Breast epithelium (tissue), 4 donors: Measurements from ENCODE around the gene GCH1. TPM values are rescaled to one million over a fixed set of nuclear protein-coding genes. Genes with fewer than 3 reads are reported as not detected.

Experiments
- DNase-seq, 2 donors: peaks; one replicate each; pipeline ENCODE4 v3.0.0-alpha.2; 2019; ENCODE audit warnings: low spot score in 2 of 2
- H3K27ac ChIP-seq, 2 donors: fragments of 200-600 bp; sonication (generic) in 1 of 2; one replicate each; pipeline ENCODE4 v1.5.1; 2016 to 2019; ENCODE audit warnings: mild to moderate bottlenecking in 1 of 2
- H3K27me3 ChIP-seq, 2 donors: fragments of 200-600 bp; sonication (generic) in 1 of 2; one replicate each; pipeline versions ENCODE4 v1.5.1 to v1.6.0; 2017 to 2019; ENCODE audit warnings: control low read depth in 1 of 2, mild to moderate bottlenecking in 1 of 2
- H3K36me3 ChIP-seq: fragments of 200-600 bp; one replicate; pipeline ENCODE4 v1.5.1; 2019
- H3K4me1 ChIP-seq, 2 donors: fragments of 200-600 bp; sonication (generic); one replicate each; pipeline ENCODE4 v1.5.1; 2016 to 2019; ENCODE audit warnings: control low read depth in 1 of 2
- H3K4me3 ChIP-seq, 3 donors: fragments of 200-600 bp; sonication (generic); 1 replicate in 2 of 3; 2 replicates in 1 of 3; pipeline ENCODE4 v1.5.1; 2016 to 2019; ENCODE audit warnings: mild to moderate bottlenecking in 3 of 3, moderate library complexity in 2 of 3
- H3K9me3 ChIP-seq, 2 donors: fragments of 200-600 bp; sonication (generic) in 1 of 2; one replicate each; pipeline ENCODE4 v1.5.1; 2016 to 2019; ENCODE audit warnings: control low read depth in 1 of 2
- POLR2A ChIP-seq: fragments of 450-650 bp; IDR thresholded peaks from one replicate; pipeline ENCODE4 v1.6.1; 2016; ENCODE audit warnings: antibody characterized with exemption, mild to moderate bottlenecking, moderate library complexity
- POLR2AphosphoS5 ChIP-seq, 3 donors: sonication (generic); formaldehyde crosslinking; IDR thresholded peaks; one replicate each; pipeline ENCODE4 v1.6.1; 2017; ENCODE audit warnings: antibody characterized with exemption in 3 of 3
- intact Hi-C: fragments of 100-400 bp; cut with DNase I; formaldehyde crosslinking; loops from one replicate; pipeline ENCODE4 v1.15.1; 2023; ENCODE audit warnings: low total_unique reads
- total RNA-seq, 3 donors: library from RNA; depleted of rRNA; stranded (reverse); fragments of >200 nt; gene quantifications; one replicate each; pipeline ENCODE4 v1.1.0, GENCODE V29; 2016
- TF ChIP-seq, protein P1 (sequence below), 3 donors: fragments of 450-650 bp; IDR thresholded peaks; one replicate each; pipeline ENCODE4 v1.5.1; 2016 to 2017; ENCODE audit warnings: antibody characterized with exemption in 3 of 3, mild to moderate bottlenecking in 3 of 3, moderate library complexity in 3 of 3

GCH1 gene
- total RNA-seq, 3 donors from 2014 or later = 3.4 to 20.1 (median 19.3) TPM

- Histone ChIP-seq H3K9me3 (no peaks in the 10 kb centered on the region), H3K27ac (no peak overlapping the region), H3K4me3 (no peak overlapping the region), H3K36me3 (no peaks in the 10 kb centered on the region), H3K4me1 (no peaks in the 10 kb centered on the region), H3K27me3 (no peaks in the 10 kb centered on the region)
- DNase-seq = no peak
- intact Hi-C loops = no loop called here
- TF ChIP-seq, protein P1, sequence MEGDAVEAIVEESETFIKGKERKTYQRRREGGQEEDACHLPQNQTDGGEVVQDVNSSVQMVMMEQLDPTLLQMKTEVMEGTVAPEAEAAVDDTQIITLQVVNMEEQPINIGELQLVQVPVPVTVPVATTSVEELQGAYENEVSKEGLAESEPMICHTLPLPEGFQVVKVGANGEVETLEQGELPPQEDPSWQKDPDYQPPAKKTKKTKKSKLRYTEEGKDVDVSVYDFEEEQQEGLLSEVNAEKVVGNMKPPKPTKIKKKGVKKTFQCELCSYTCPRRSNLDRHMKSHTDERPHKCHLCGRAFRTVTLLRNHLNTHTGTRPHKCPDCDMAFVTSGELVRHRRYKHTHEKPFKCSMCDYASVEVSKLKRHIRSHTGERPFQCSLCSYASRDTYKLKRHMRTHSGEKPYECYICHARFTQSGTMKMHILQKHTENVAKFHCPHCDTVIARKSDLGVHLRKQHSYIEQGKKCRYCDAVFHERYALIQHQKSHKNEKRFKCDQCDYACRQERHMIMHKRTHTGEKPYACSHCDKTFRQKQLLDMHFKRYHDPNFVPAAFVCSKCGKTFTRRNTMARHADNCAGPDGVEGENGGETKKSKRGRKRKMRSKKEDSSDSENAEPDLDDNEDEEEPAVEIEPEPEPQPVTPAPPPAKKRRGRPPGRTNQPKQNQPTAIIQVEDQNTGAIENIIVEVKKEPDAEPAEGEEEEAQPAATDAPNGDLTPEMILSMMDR (IDR thresholded peaks at IDR 0.05) = no peak
- TF ChIP-seq POLR2AphosphoS5 (IDR thresholded peaks at IDR 0.05) (no peak), POLR2A (no peak)
Observed at GRCh38 chr14:54889919-54890318, 12.7 kb downstream of the GCH1 start.

- intact Hi-C loops = no loop called here
- no peaks in the 10 kb centered on the region for H3K36me3 ChIP-seq
- TF ChIP-seq, protein P1 (IDR thresholded peaks at IDR 0.05) = no peak
- TF ChIP-seq POLR2AphosphoS5 (IDR thresholded peaks at IDR 0.05) = no peak
- TF ChIP-seq POLR2A = no peak
- DNase-seq = no peak
- no peaks in the 10 kb centered on the region for H3K4me1 ChIP-seq
- peak overlapping the region; percentile 58 to 69 for H3K27ac ChIP-seq
- no peaks in the 10 kb centered on the region for H3K9me3 ChIP-seq
- peak overlapping the region in 2 of 3 donors; percentile 41 to 54 for H3K4me3 ChIP-seq
- H3K27me3 ChIP-seq = no peaks in the 10 kb centered on the region
Observed at GRCh38 chr14:54882521-54882920, 20.1 kb downstream of the GCH1 start.

GRCh38 chr14:54881761-54882401 lies 20.7 kb downstream of the GCH1 start:
- DNase-seq = no peak
- no peak for TF ChIP-seq POLR2A
- TF ChIP-seq, protein P1 (IDR thresholded peaks at IDR 0.05) = no peak
- TF ChIP-seq POLR2AphosphoS5 (IDR thresholded peaks at IDR 0.05) = no peak
- intact Hi-C loops = no loop called here
- peak overlapping the region; percentile 58 to 69 for H3K27ac ChIP-seq
- H3K36me3 ChIP-seq = no peaks in the 10 kb centered on the region
- no peaks in the 10 kb centered on the region for H3K9me3 ChIP-seq
- no peaks in the 10 kb centered on the region for H3K4me1 ChIP-seq
- peak overlapping the region; percentile 41 to 54 (median 46) for H3K4me3 ChIP-seq
- H3K27me3 ChIP-seq = no peaks in the 10 kb centered on the region

DNA sequence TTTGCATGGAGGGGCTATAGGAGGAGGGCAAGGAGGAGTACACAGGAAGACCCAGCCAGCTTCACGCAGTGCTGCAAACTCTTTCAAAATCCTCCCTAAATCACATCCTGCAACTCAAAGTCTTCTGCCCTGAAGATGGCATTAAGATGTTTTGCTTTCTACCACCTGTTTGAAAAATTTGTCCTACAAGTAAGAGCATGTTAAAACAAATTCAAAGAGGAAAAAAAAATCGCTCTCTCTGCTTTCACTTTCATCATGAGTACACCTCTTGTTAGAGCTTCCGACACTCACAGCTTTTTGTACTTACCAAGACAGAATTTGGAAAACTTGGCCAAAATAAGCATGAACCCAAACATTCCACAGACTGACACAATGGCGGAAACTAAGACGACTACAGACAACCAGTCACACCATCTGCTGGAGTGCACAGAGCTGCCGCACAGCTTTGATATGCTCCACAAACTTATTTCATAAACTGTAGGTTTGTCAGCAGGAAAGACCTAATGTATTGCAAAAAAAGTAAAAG lies 21.3 kb downstream of the GCH1 start:
- Histone ChIP-seq H3K27ac (peak overlapping the region; percentile 58 to 69), H3K4me3 (peak overlapping the region; percentile 41 to 54 (median 46)), H3K9me3 (no peaks in the 10 kb centered on the region), H3K4me1 (no peaks in the 10 kb centered on the region), H3K36me3 (no peaks in the 10 kb centered on the region), H3K27me3 (no peaks in the 10 kb centered on the region)
- no peak for DNase-seq
- TF ChIP-seq, protein P1 (IDR thresholded peaks at IDR 0.05) = no peak
- TF ChIP-seq POLR2AphosphoS5 (IDR thresholded peaks at IDR 0.05) (no peak), POLR2A (no peak)
- intact Hi-C loops = no loop called here

- TF ChIP-seq, protein P1 (IDR thresholded peaks at IDR 0.05) = no peak
- TF ChIP-seq POLR2A (no peak), POLR2AphosphoS5 (IDR thresholded peaks at IDR 0.05) (no peak)
- Histone ChIP-seq H3K27ac (no peak overlapping the region), H3K27me3 (no peaks in the 10 kb centered on the region), H3K4me3 (no peak overlapping the region), H3K4me1 (no peaks in the 10 kb centered on the region), H3K36me3 (no peaks in the 10 kb centered on the region), H3K9me3 (no peaks in the 10 kb centered on the region)
- DNase-seq = no peak
- intact Hi-C loops = no loop called here
Observed at GRCh38 chr14:54877703-54878021, 25.0 kb downstream of the GCH1 start.
